CD4-positive, alpha-beta T cell treated with Interleukin-1 beta for 1 hour (primary cell): ENCODE measurements around the gene STAG1.
A peak's percentile ranks its signal among the peaks of the same experiment; 100 is the strongest.
"Not testable (repeated sequence)": the region's sequence is repeated elsewhere in the genome, so short reads cannot be mapped to it uniquely, and the experiment has no call there.

ENCODE experiments used
- DNase-seq, 2 donors: peaks; one replicate each; pipeline ENCODE4 v3.0.0-alpha.2; 2020 to 2022

STAG1 gene

DNA sequence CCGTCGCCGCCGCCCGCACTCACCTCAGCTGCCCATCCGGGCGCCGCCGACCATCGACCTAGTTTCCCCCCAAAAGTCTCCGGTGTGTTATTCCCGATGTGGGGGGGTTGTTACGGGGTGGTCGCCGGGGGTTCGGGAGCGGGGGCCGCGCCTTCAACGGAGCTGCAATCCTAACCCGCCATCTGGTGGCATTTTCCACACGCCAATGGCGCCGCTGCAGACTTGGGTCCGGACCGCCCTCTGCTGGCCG is at the start of gene STAG1:
TSS of gene STAG1 (minus strand) at position 207 of the 250 bp plus-strand sequence. CDS start 121,480 bp downstream, outside the sequence.
- DNase-seq = no peak

- not testable (repeated sequence) for DNase-seq
These were observed 49.0 kb upstream of the STAG1 start for GRCh38 chr3:136801146-136801545.

GRCh38 chr3:136792556-136793330 is 40.6 kb upstream of the STAG1 start:
- DNase-seq = no peak

GRCh38 chr3:136790786-136791185 is 38.6 kb upstream of the STAG1 start:
- DNase-seq = no peak

DNA sequence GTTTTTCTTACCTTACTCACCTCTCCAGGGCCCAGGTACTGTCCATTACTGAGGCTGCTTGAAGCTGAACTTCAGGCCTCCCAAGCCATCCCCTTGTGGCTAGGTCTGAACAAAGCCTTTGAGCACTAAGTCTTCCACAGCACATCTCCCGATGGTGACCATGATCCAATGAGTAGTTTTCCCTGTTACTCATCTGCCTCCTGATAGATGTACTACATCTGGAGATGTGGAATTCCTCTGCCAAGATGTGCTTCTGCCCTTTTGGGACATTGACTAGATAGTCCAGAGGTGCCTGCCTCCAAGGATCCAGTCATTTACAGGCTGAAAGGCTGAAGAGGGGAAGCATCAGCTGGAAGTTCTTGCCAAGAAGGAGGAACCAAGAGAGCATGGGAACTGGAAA is 37.8 kb upstream of the STAG1 start:
- no peak for DNase-seq

DNA sequence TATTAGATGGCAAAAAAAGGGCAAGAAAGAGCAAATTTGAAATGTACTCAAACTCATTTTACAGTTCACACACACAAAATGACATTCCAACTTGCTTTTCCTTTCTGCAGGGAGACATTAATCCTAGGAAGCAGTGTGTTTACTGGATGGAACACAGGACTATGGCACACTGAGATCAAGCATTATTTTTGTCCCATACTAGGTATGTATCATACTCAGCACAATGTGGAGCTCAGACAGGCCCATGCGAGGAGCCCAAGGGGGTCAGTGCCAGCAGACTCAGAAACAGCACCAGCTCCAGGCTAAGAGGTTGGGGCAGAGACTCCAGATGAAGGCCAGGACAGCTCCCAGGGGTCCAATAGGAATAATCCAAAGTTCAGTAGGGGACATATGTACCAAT is 36.0 kb upstream of the STAG1 start:
- no peak for DNase-seq

GRCh38 chr3:136787349-136787748 is 35.2 kb upstream of the STAG1 start:
- peak; percentile 22 to 27 for DNase-seq

DNA sequence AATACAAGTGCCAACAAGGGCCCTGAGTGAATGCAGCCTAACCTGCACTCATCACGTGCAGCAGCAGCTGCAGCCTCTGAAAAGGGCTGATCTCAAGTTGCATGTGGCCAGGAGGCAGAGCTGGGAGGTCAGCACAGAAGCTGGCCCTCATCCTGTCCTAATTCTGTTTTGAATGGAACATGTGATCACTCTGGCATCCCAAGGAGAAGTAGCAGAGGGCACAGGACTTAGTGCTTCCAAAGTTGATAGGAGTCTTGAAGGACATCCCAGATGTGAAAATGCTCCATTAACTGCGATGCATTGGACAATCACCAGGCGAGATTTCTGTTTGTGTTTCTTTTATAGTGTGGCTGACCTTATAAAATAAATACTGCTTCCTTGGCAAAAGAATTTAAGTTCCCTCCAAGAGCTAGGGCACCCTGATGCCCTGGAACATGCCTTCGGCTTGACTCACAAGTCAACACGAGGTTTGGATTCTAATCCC is 31.6 kb upstream of the STAG1 start:
- DNase-seq = no peak

GRCh38 chr3:136780741-136781140 is 28.6 kb upstream of the STAG1 start:
- no peak for DNase-seq

DNA sequence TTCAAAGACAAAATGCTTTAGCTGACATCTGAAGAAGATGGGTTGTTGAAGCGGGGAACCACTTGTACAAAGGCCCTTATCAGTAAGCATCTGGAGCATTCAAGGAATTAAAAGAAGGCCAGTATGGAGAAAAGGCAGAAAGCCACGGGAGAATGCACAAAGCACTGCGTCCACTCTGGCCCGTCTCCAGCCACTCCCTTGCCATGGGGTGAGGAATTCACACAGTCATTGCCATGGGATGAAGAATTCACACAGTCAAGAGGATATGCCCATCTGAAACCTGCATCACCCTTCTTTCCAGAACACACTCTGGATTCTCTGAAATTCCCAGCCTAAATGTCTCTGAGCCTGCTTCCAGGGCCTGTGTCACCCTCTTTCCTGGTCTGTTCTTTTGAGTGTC is 26.7 kb upstream of the STAG1 start:
- DNase-seq = no peak

- DNase-seq = no peak
These were observed 20.5 kb upstream of the STAG1 start for GRCh38 chr3:136772709-136773108.

DNA sequence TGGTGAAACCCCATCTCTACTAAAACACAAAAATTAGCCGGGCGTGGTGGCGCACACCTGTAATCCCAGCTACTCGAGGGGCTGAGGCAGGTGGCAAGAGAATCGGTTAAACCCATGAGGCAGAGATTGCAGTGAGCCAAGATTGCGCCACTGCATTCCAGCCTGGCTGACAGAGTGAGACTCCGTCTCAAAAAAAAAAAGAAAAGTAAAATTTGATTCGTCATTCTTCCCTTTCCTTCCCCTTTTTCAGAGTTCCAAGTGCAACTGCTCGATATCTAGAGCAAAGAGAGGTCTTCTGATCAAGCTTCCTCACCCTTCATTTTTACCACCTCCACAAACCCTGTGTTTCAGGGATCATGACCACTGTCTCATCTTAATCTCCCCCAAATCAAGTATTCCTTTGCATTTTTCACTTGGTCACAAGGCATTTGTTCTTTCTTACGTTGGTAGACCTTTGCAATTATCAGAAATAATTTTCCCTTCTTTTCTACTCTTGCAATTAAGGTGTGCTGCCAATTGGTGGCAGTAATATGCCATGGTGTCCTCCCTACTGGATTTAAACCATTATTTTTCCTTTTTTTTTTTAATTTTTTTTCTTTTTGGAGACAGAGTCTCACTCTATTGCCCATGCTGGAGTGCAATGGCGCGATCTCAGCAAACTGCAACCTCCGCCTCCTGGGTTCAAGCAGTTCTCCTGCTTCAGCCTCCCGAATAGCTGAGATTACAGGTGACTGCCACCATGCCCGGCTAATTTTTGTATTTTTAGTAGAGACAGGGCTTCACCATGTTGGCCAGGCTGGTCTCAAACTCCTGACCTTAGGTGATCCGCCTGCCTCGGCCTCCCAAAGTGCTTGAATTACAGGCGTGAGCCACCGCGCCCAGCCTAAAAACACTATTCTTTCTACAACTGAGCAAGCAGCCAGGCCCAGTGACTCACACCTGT is 6.3 kb upstream of the STAG1 start:
- DNase-seq = peak in 1 of 2 donors; percentile 27

GRCh38 chr3:136755192-136755591 is 3.0 kb upstream of the STAG1 start:
- DNase-seq = no peak

GRCh38 chr3:136753326-136753939 is 1.3 kb upstream of the STAG1 start:
- peak in 1 of 2 donors; percentile 11 for DNase-seq

- peak; percentile 99 for DNase-seq
These were observed 496 bp upstream of the STAG1 start for GRCh38 chr3:136752422-136753325.

DNA sequence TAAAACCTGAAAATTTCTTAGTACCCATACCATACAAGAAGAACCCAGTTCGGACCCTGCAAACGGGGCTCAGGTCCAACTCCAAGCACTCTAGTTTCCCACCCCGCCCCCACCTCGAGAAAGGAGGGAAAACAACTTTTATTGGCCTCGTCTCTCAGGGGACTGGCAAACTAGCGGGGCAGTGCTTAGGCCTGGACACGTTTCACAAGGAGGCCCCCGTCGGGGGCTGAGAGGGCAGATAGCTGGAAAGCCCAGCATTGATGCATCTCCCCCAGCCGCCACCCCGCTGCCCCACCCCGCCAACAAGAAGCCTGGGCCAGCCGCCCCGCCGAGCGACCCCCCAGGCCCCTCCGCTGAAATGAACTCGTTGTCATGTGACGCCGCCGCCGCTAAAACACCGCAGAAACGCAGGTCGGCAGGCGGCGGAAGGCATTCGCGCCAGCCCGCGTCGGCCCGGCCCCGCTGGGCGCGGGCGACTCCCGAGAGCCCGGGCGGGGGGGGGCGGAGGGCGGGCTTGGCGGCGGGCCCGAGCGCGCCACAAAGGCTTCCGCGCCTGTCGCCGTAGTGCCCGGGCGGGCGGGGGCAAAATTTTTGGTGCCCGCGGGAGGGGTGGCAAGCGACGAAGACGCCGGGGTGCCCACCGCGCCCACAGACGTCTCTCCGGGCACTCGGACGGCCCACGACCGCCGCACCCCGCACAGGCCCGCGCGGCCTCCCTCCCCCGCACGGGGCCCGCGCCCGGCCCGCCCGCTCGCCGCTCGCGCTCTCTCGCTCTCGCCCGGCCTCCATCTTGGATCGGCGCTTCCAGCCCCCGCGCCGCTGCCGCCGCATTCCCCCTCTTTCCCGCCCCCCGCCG is 634 bp downstream of the STAG1 start:
- DNase-seq = peak; percentile 67 to 74

GRCh38 chr3:136750897-136751315 is 1.3 kb downstream of the STAG1 start:
- no peak for DNase-seq

- DNase-seq = peak in 1 of 2 donors; percentile 27
These were observed 1.8 kb downstream of the STAG1 start for GRCh38 chr3:136750209-136750896.

DNA sequence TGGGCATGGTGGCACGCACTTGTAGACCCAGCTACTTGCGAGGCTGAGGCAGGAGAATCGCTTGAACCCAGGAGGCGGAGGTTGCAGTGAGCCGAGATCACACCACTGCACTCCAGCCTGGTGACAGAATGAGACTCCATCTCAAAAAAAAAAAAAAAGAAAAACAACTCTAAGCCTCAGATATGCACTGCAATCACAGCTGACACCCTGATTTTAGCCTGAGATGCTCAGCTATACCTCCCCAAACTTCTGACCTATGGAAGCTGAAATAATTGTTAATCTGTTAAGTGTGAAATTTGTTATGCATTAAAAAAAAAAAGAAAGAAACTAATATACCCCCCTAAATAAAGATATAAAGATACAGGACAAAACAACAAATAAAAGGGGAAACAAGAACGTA is 2.6 kb downstream of the STAG1 start:
- DNase-seq = not testable (repeated sequence)

- no peak for DNase-seq
These were observed 3.1 kb downstream of the STAG1 start for GRCh38 chr3:136749091-136749490.

- no peak for DNase-seq
These were observed 6.3 kb downstream of the STAG1 start for GRCh38 chr3:136745916-136746315.
